HG02759 (cell line): Measurements from ENCODE around the gene RIT1.

Experiments
- ATAC-seq: cut with Tn5 transposase; IDR thresholded peaks from one replicate; pipeline ENCODE4 v1.9.1; 2021; ENCODE audit warnings: mild to moderate bottlenecking, moderate library complexity; ENCODE audit not compliant: unreplicated experiment

Gene RIT1

DNA sequence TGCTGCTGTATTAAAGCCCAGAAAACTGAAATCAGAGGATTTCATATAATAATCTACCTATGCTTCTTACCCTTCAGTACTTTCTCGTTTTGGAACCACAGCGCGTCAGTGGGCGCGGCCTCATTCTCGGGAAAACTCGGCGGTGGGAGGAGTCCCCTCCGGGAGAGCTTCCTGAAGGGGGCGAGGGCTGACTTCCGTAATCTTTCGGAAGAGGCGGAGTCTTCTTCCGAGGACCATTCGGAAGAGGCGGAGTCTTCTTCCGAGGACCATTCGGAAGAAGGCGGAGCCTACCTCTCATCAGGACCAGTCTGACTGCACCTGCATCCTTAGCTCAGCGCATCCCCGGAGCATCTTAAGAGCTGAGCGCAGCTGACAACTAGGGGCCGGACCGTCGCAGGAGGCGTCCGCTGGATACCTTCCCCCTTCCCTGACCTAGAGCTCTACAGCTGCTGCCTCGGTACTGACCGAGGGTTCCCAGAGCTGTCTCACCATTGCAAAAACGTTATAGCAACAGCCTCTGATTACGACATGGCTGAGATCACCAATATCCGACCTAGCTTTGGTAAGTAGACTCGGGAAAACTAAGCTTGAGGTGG, 51.8 kb downstream of the RIT1 start, which contains the start of gene SYT11:
Gene SYT11 (plus strand): TSS at position 334 of the 596 bp plus-strand sequence. CDS start 195 bp downstream, at position 529.
- ATAC-seq: peak; percentile 68

DNA sequence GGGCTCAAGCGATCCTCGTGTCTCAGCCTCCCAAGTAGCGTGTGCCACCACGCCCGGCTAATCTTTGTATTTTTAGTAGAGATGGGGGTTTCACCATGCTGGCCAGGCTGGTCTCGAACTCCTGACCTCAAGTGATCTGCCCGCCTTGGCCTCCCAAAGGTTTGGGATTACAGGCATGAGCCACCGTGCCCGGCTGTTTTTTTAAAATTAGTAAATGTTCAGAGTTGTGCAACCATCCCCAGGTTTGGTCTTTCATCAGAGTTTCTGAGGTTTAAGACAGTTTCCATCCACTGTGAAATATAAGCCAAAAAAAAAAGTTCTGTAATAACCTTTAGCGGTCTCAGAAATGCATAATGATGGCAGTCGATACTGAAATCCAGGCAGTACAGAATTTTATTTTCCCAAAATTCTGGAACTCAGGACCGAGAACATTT, 52.3 kb downstream of the RIT1 start:
- ATAC-seq: peak; percentile 6

DNA sequence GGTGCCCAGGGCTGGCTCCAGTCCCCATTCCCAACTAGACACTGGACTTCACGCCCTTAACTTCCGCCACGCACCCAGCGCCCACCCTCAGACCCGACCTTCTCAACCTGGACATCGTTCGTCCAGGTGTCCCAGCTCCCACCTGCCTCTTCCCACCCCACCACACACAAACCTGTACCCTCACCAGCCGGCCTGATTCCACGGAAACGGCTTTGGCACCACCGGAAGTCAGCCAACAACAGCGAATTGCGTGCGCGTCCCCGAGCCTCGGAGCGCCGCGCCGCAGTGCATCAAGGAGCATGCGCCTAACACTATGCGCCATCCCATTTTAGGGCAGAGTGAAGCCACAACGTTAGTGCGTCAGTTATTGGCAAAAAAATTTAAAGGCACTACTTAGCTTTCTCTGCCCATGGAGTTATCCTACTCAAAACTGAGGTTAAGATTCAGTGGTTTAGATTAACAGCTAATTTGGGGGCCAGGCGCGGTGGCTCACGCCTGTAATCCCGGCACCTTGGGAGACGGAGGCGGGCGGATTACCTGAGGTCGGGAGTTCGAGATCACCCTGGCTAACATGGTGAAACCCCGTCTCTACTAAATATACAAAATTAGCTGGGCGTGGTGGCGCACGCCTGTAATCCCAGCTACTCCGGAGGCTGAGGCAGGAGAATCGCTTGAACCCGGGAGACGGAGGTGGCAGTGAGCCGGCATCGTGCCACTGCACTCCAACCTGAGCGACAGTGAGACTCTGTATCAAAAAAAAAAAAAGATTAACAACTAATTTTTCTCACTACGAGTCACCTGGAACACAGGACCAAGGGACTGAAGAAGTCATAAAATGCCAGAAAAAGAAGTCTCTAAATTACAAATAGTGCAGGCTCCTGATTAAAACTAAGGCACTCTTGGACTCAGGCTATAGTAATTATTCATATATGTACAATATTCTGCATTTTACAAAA, 53.9 kb downstream of the RIT1 start, which contains the start of gene GON4L:
Gene GON4L (minus strand): TSS at position 240 of the 956 bp plus-strand sequence. CDS start 3,434 bp downstream, outside the sequence.
- ATAC-seq: peak; percentile 64

DNA sequence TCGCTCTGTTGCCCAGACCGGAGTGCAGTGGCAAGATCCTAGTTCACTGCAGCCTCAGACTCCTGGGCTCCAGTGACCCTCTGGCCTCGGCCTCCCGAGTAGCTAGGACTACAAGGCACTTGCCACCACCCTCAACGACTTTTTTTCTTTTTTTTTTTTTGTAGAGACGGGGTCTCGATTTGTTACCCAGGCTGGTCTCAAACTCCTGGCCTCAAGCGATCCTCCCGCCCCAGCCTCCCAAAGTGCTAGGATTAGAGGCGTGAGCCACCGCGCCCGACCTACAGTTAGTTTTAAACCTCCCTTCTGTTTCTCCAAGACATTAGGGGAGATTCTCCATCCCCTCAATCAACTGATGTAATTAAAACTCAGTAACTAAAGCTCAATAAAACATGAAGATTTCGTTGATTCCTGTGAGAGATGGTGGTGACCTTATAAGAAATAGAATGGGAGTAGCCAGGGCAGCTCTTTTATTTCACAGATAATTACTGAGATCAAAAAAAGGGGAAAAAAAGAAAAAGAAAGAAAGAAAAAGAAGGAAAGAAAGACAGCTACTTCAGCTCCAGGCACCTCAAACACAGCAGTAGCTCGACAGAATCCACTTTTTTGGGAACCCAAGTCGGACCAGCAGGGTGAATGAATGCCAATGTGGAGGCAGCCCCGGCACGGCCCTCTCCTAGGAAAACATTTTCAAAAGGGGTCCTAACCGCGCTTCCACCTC, 54.7 kb downstream of the RIT1 start:
- ATAC-seq: no peak

DNA sequence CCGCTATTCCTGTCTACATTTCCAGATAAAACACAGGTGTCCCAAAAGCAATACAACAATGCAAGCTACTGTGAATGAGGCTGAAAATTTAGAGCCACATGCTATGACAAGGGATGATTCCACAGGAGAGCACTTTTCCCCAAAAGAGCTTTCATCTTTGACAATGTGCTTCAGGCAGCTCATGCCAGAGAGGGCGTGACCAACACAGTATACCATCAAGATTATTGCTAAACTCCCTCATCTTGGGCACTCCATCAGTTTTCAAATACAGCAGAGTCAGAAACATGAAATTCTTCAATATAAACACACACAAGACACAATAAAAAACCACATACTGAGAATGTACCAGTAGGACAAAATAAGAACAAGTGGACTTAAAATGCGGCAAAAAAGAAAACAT, 60.8 kb downstream of the RIT1 start:
- no peak for ATAC-seq

DNA sequence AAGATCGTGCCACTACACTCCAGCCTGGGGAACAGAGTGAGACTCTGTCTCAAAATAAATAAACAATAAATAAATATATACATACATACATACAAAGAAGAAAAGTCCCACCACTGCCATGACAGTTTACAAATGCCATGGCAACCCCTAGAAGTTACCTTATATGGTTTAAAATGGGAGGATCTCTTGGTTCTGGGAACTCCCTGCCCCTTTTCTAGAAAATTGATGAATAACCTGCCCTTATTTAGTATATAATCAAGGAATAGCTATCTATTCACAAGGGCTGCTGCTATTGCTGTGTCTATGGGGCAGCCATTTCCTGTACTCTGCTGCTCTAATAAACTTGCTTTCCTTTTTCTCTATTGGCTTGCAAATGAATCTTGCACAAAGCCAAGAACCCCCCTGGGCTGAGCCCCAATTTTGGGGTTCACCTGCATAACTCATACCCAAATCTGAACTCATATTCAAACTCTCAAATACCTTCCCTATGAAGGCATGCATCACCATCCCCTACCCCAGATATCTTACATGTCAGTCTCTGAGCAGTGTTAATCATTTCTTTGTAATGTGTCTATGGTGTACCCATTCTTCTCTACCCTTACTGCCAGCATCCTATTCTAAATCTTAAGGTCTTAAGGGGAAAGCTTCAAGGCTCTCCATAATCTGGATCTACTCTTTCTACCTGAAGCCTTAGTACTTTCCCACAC, 63.2 kb downstream of the RIT1 start:
- ATAC-seq: no peak
